Smooth muscle cell (in vitro differentiated cells): ENCODE results near the gene API5. TPM values are rescaled to one million over a fixed set of nuclear protein-coding genes. Genes with fewer than 3 reads are reported as not detected.

Source experiments
- DNase-seq: peaks from one replicate; lab custom pipeline; 2025; ENCODE audit not compliant: unreplicated experiment; lab: John Stamatoyannopoulos, UW
- H2AFZ ChIP-seq: fragments of 200-600 bp; sonication (generic); 2 replicates; pipeline ENCODE4 v1.6.0; 2016; ENCODE audit warnings: antibody characterized with exemption, low read depth, mild to moderate bottlenecking
- H3F3A ChIP-seq: fragments of 200-600 bp; sonication (generic); 2 replicates; pipeline ENCODE4 v1.6.0; 2017; ENCODE audit warnings: antibody characterized with exemption, low read depth
- H3K27ac ChIP-seq: fragments of 200-600 bp; sonication (generic); 2 replicates; pipeline ENCODE4 v1.5.1; 2016; ENCODE audit warnings: low read depth, mild to moderate bottlenecking
- H3K27me3 ChIP-seq: fragments of 200-600 bp; sonication (generic); 2 replicates; pipeline ENCODE4 v1.6.1; 2016; ENCODE audit warnings: low read depth, mild to moderate bottlenecking
- H3K36me3 ChIP-seq: fragments of 200-600 bp; sonication (generic); 2 replicates; pipeline ENCODE4 v1.5.1; 2016; ENCODE audit warnings: low read depth
- H3K4me1 ChIP-seq: fragments of 200-600 bp; sonication (generic); 2 replicates; pipeline ENCODE4 v1.5.1; 2016; ENCODE audit warnings: low read depth
- H3K4me2 ChIP-seq: fragments of 200-600 bp; sonication (generic); 2 replicates; pipeline ENCODE4 v1.6.0; 2016; ENCODE audit warnings: mild to moderate bottlenecking
- H3K4me3 ChIP-seq: fragments of 200-600 bp; sonication (generic); 2 replicates; pipeline ENCODE4 v1.5.1; 2016; ENCODE audit warnings: mild to moderate bottlenecking
- H3K79me2 ChIP-seq: fragments of 200-600 bp; sonication (generic); 2 replicates; pipeline ENCODE4 v1.6.0; 2016; ENCODE audit warnings: low read depth, mild to moderate bottlenecking
- H3K9ac ChIP-seq: fragments of 200-600 bp; sonication (generic); 2 replicates; pipeline ENCODE4 v1.6.0; 2016; ENCODE audit warnings: low read depth
- H3K9me3 ChIP-seq: fragments of 200-600 bp; sonication (generic); replicated peaks from 2 replicates; pipeline ENCODE4 v1.5.1; 2016; ENCODE audit warnings: low read depth
- H4K20me1 ChIP-seq: fragments of 200-600 bp; sonication (generic); 2 replicates; pipeline ENCODE4 v1.6.0; 2016; ENCODE audit warnings: low read depth
- CTCF ChIP-seq: fragments of 200-600 bp; sonication (generic); IDR thresholded peaks from 2 replicates; pipeline ENCODE4 v1.5.1; 2017; ENCODE audit warnings: borderline replicate concordance, mild to moderate bottlenecking, antibody characterized with exemption; ENCODE audit not compliant: insufficient read depth, poor library complexity, severe bottlenecking
- WGBS: methylation state at CpG from one replicate; pipeline ENCODE4 v1.1.7; 2016; ENCODE audit warnings: low lambda C conversion rate; 5-methylcytosine and 5-hydroxymethylcytosine counted together
- polyA plus RNA-seq: library from polyadenylated mRNA; unstranded; fragments of >200 nt; fragmentation: Nextera tagmentation; extraction: Ambion mirVana; gene quantifications from 2 replicates; pipeline ENCODE4 v1.2.1, GENCODE V29; 2016
- small RNA-seq: library from RNA; depleted of rRNA; stranded (forward); fragments of <200 nt; gene quantifications from one replicate; pipeline ENCODE3, GENCODE V24; 2014
- total RNA-seq: library from RNA; depleted of rRNA; stranded (reverse); fragments of >200 nt; gene quantifications from 2 replicates; pipeline ENCODE4 v1.2.3, GENCODE V29; 2014

API5 gene
- total and polyA plus RNA-seq, 2 experiments from 2014 or later: 31.4 to 49.7 TPM

- Histone ChIP-seq H3K36me3 (peaks cover 20% of the 10 kb centered on the region), H3K4me3 (no peak overlapping the region), H3K9ac (no peak overlapping the region), H3K79me2 (no peaks in the 10 kb centered on the region), H3K4me1 (no peaks in the 10 kb centered on the region), H3K4me2 (no peak overlapping the region), H3K9me3 (no peaks in the 10 kb centered on the region), H2AFZ (no peak overlapping the region), H3K27ac (no peak overlapping the region), H3K27me3 (no peaks in the 10 kb centered on the region), H4K20me1 (no peaks in the 10 kb centered on the region), H3F3A (no peaks in the 10 kb centered on the region)
- no peak for TF ChIP-seq CTCF
- WGBS: 93% methylated on average over 2 of the region's 2 CpGs
- no peak for DNase-seq
These were observed 82.1 kb downstream of the API5 start for GRCh38 chr11:43393765-43394355.

Small RNAs within 50 kb of the gene (small RNA-seq; reads per million reads assigned to genes)
- not detected for gene RF00019

Other genes with a start within 250 kb of the API5 start
- 73.1 and 113 TPM in 2 replicates for gene TTC17, start 46.9 kb downstream of the API5 start, total RNA-seq
- 35.9 and 43.5 TPM in 2 replicates for gene TTC17, start 46.9 kb downstream of the API5 start, polyA plus RNA-seq